MM.1S (cell line): Measurements from ENCODE around the gene JPH3.
"Not testable (repeated sequence)": the region's sequence is repeated elsewhere in the genome, so short reads cannot be mapped to it uniquely, and the experiment has no call there.

ENCODE experiments used
- DNase-seq: peaks from one replicate; pipeline ENCODE4 v3.0.0-alpha.2; 2015
- H2AFZ ChIP-seq: fragments of 300-600 bp; sonication (generic); 2 replicates; pipeline ENCODE4 v1.6.0; 2016; ENCODE audit warnings: antibody characterized with exemption, low read length
- H3F3A ChIP-seq: fragments of 300-600 bp; sonication (generic); 2 replicates; pipeline ENCODE4 v1.6.1; 2016; ENCODE audit warnings: mild to moderate bottlenecking, antibody characterized with exemption, low read length, moderate library complexity, mixed read lengths; ENCODE audit not compliant: insufficient read depth
- H3K27ac ChIP-seq: fragments of 300-600 bp; sonication (generic); 2 replicates; pipeline ENCODE4 v1.5.1; 2016; ENCODE audit warnings: mild to moderate bottlenecking, low read length
- H3K27me3 ChIP-seq: fragments of 300-600 bp; sonication (generic); replicated peaks from 2 replicates; pipeline ENCODE4 v1.6.0; 2016; ENCODE audit warnings: low read length; ENCODE audit not compliant: insufficient read depth
- H3K36me3 ChIP-seq: fragments of 300-600 bp; sonication (generic); replicated peaks from 2 replicates; pipeline ENCODE4 v1.6.1; 2016; ENCODE audit warnings: mild to moderate bottlenecking, low read length, mixed read lengths; ENCODE audit not compliant: insufficient read depth
- H3K4me1 ChIP-seq: fragments of 300-600 bp; sonication (generic); 2 replicates; pipeline ENCODE4 v1.6.1; 2016; ENCODE audit warnings: low read length, mixed read lengths
- H3K4me2 ChIP-seq: fragments of 300-600 bp; sonication (generic); 2 replicates; pipeline ENCODE4 v1.6.0; 2016; ENCODE audit warnings: low read depth, low read length
- H3K4me3 ChIP-seq: fragments of 300-600 bp; sonication (generic); 2 replicates; pipeline ENCODE4 v1.5.1; 2016; ENCODE audit warnings: low read length, mixed read lengths
- H3K79me2 ChIP-seq: fragments of 300-600 bp; sonication (generic); 2 replicates; pipeline ENCODE4 v1.6.1; 2016; ENCODE audit warnings: mixed run types, low read length, mixed read lengths
- H3K9ac ChIP-seq: fragments of 300-600 bp; sonication (generic); 2 replicates; pipeline ENCODE4 v1.6.1; 2016; ENCODE audit warnings: low read length, mixed read lengths
- H3K9me2 ChIP-seq: fragments of 300-600 bp; sonication (generic); replicated peaks from 2 replicates; pipeline ENCODE4 v1.6.1; 2016; ENCODE audit warnings: mild to moderate bottlenecking, low read length, mixed read lengths; ENCODE audit not compliant: insufficient read depth
- H3K9me3 ChIP-seq: fragments of 300-600 bp; sonication (generic); replicated peaks from 2 replicates; pipeline ENCODE4 v1.6.1; 2016; ENCODE audit warnings: mild to moderate bottlenecking, low read length, mixed read lengths; ENCODE audit not compliant: insufficient read depth
- H4K20me1 ChIP-seq: fragments of 300-600 bp; sonication (generic); 2 replicates; pipeline ENCODE4 v1.6.1; 2016; ENCODE audit warnings: mild to moderate bottlenecking, low read length, moderate library complexity, mixed read lengths; ENCODE audit not compliant: insufficient read depth
- EZH2 ChIP-seq: fragments of 300-600 bp; sonication (generic); optimal IDR thresholded peaks from 2 replicates; pipeline ENCODE3; 2017; ENCODE audit warnings: low read depth, mild to moderate bottlenecking, antibody characterized with exemption, low read length, mixed read lengths
- EZH2phosphoT487 ChIP-seq: fragments of 300-600 bp; sonication (generic); IDR thresholded peaks from 2 replicates; pipeline ENCODE4 v1.6.1; 2018; ENCODE audit warnings: antibody characterized with exemption, low read length
- TF ChIP-seq, protein P1 (sequence below): fragments of 300-600 bp; sonication (generic); IDR thresholded peaks from 2 replicates; pipeline ENCODE4 v1.5.1; 2016; ENCODE audit warnings: antibody characterized with exemption, low read length, mixed read lengths

Gene JPH3

DNA sequence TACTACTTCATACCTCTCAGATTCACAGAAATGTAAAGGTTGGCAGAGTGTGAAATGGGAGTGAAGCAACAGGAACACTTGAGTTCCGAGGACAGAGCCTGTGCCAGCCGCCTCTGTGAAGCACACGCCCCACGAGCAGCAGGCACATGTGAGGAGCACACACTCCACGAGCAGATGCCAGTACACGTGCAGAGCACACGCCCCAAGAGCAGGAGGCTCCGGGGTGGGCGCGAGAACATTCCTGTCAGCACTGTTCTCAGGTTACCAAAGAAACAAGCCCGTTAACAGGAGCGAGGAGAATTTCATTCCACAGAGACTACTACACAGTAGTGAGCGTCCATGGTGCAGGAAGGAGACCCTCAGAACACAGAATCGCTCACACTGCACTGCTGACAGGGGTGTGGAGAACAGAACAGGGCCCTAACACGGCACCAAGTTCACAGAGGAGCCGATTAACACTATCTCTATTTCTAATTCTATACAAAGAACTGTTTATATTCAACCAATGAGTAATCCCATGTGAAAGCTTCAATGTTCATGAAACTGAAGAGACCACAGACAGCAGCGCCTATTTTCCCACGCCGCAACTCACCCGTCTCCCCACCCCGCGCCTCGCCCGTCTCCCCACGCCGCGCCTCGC, 123.4 kb downstream of the JPH3 start:
- no peak overlapping the region for H3K4me2 ChIP-seq
- no peaks in the 10 kb centered on the region for H3K79me2 ChIP-seq
- no peaks in the 10 kb centered on the region for H3K36me3 ChIP-seq
- H3K4me1 ChIP-seq = no peaks in the 10 kb centered on the region
- no peaks in the 10 kb centered on the region for H3K9me3 ChIP-seq
- H3K27ac ChIP-seq = no peak overlapping the region
- no peaks in the 10 kb centered on the region for H4K20me1 ChIP-seq
- TF ChIP-seq EZH2phosphoT487 = no peak
- no peak for TF ChIP-seq EZH2
- TF ChIP-seq, protein P1, sequence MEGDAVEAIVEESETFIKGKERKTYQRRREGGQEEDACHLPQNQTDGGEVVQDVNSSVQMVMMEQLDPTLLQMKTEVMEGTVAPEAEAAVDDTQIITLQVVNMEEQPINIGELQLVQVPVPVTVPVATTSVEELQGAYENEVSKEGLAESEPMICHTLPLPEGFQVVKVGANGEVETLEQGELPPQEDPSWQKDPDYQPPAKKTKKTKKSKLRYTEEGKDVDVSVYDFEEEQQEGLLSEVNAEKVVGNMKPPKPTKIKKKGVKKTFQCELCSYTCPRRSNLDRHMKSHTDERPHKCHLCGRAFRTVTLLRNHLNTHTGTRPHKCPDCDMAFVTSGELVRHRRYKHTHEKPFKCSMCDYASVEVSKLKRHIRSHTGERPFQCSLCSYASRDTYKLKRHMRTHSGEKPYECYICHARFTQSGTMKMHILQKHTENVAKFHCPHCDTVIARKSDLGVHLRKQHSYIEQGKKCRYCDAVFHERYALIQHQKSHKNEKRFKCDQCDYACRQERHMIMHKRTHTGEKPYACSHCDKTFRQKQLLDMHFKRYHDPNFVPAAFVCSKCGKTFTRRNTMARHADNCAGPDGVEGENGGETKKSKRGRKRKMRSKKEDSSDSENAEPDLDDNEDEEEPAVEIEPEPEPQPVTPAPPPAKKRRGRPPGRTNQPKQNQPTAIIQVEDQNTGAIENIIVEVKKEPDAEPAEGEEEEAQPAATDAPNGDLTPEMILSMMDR = no peak
- no peaks in the 10 kb centered on the region for H3F3A ChIP-seq
- no peak for DNase-seq
- H3K9me2 ChIP-seq = no peaks in the 10 kb centered on the region
- H3K9ac ChIP-seq = no peak overlapping the region
- H2AFZ ChIP-seq = no peak overlapping the region
- no peaks in the 10 kb centered on the region for H3K27me3 ChIP-seq
- no peak overlapping the region for H3K4me3 ChIP-seq

DNA sequence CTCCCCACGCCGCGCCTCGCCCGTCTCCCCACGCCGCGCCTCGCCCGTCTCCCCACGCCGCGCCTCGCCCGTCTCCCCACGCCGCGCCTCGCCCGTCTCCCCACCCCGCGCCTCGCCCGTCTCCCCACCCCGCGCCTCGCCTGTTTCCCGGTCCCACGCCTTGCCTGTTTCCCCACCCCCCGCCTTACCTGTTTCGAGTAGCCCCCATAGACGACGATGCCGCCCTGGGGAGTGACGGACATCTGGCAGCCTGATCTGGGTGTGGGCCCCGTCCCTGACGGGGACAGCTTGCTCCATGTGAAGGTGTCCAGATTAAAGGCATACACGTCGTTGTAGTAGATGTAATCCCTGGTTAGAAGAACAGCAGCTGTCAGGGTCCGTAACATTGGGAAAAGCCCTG, 124.3 kb downstream of the JPH3 start:
- not testable (repeated sequence) for H4K20me1 ChIP-seq, H3K79me2 ChIP-seq, H3K4me1 ChIP-seq, H3K9ac ChIP-seq, H3K4me3 ChIP-seq, H3F3A ChIP-seq, H3K4me2 ChIP-seq, H3K27ac ChIP-seq, H2AFZ ChIP-seq, H3K27me3 ChIP-seq, H3K9me2 ChIP-seq, DNase-seq, H3K36me3 ChIP-seq, H3K9me3 ChIP-seq

DNA sequence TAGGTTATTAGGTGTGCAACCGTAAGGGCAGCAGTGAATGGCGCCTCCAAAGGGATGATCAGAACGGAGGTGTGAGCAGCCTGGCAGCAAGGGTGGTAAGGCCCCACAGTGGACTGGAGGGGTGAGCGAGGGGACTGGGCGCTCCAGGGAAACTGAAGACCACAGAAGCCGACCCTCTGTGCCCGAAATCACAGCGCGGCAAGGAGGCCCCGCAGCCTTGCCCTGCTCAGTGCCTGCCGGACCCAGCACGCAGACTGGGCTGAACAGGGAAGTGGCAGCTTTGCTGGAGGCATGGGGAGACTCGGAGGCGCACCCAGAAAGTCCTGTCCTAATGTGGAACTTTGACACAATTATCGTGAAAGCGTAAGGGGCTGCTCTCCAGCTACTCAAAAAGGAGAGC, 125.0 kb downstream of the JPH3 start:
- Histone ChIP-seq H3K9me2 (no peaks in the 10 kb centered on the region), H3K9ac (no peak overlapping the region), H3F3A (peaks cover under 1% of the 10 kb centered on the region; the same call in 1 of the 2 replicates), H3K4me3 (no peak overlapping the region), H3K4me2 (no peak overlapping the region), H3K4me1 (0 out of 2 replicates have a peak, but pooled peaks cover under 1% of the 10 kb centered on the region), H3K27ac (no peak overlapping the region), H3K27me3 (no peaks in the 10 kb centered on the region), H3K36me3 (no peaks in the 10 kb centered on the region), H2AFZ (no peak overlapping the region), H3K79me2 (peaks cover 6% of the 10 kb centered on the region; the same call in 1 of the 2 replicates), H3K9me3 (no peaks in the 10 kb centered on the region), H4K20me1 (no peaks in the 10 kb centered on the region)
- no peak for TF ChIP-seq EZH2phosphoT487
- TF ChIP-seq EZH2 = no peak
- TF ChIP-seq, protein P1 = no peak
- DNase-seq = no peak

DNA sequence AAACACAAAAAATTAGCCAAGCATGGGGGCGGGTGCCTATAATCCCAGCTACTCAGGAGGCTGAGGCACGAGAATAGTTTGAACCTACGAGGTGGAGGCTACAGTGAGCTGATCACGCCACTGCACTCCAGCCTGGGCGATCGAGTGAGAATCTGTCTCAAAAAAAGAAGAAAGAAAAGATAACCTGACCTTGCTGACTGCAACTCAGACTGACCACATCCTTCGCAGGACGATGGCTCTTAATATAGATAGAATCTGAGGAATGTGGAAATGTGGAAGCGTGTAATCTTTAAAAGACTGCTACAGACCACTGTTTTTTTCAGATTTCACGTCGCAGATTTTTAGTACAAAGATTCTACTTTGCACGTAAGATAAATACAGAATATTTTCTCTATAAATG, 125.7 kb downstream of the JPH3 start:
- Histone ChIP-seq H3K36me3 (no peaks in the 10 kb centered on the region), H3K27ac (no peak overlapping the region), H3K9ac (no peak overlapping the region)

More for the DNA sequence above, 125.7 kb downstream of the JPH3 start:
- TF ChIP-seq EZH2 (no peak), EZH2phosphoT487 (no peak)
- TF ChIP-seq, protein P1 = no peak
- no peak for DNase-seq
- no peak overlapping the region for H3K4me2 ChIP-seq
- H3F3A ChIP-seq = peaks cover 3% of the 10 kb centered on the region; the same call in 1 of the 2 replicates
- no peaks in the 10 kb centered on the region for H3K9me3 ChIP-seq
- H3K9me2 ChIP-seq = no peaks in the 10 kb centered on the region
- no peaks in the 10 kb centered on the region for H3K27me3 ChIP-seq
- H3K4me1 ChIP-seq = 0 out of 2 replicates have a peak, but pooled peaks cover 3% of the 10 kb centered on the region
- H2AFZ ChIP-seq = no peak overlapping the region
- H3K79me2 ChIP-seq = peaks cover 6% of the 10 kb centered on the region; the same call in 1 of the 2 replicates
- no peak overlapping the region for H3K4me3 ChIP-seq
- H4K20me1 ChIP-seq = no peaks in the 10 kb centered on the region; the same call in 1 of the 2 replicates
